Stimulated activated CD8-positive, alpha-beta memory T cell treated with anti-CD3 and anti-CD28 coated beads, Interleukin-7, amount 100 ng/mL, for 24 hours (primary cell): ENCODE results near the gene SLC22A31.
"Not testable (repeated sequence)": the region's sequence is repeated elsewhere in the genome, so short reads cannot be mapped to it uniquely, and the experiment has no call there.

Source experiments
- DNase-seq: peaks from one replicate; pipeline ENCODE4 v3.0.0-alpha.2; 2020; ENCODE audit warnings: low read depth

Gene SLC22A31

DNA sequence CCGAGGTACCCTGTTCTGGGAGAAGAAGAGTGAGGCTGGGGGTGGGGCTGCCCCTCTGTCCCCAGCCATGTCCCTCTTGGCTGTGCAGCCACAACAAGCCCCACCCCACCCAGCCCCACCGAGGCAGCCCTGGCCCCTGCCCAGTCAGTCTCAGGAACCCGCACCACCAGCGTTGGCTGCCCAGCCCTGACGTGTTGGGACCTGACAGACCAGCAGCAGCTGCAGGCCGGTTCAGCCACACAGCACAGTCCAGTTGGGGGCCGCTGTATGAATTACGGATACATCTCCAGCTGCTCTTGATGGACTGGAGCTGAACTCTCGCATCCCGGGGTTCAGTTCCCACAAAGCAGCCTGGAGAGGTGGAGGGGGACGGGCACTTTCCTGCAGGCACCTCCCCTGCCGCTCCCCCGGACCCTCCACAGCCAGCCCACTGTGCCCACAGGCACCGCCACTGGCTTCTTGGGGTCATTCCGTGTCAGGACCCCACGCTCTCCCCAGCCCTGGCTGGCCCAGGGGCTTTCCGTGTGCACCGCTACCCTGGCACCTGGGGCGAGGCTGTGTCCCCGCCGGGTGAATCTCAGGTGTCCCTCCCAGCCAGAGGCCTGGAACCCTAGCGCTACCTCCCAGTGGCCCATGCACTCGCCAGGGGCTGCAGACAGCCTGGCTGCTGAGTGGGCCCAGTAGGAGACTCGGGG lies 21.7 kb downstream of the SLC22A31 start:
- no peak for DNase-seq

DNA sequence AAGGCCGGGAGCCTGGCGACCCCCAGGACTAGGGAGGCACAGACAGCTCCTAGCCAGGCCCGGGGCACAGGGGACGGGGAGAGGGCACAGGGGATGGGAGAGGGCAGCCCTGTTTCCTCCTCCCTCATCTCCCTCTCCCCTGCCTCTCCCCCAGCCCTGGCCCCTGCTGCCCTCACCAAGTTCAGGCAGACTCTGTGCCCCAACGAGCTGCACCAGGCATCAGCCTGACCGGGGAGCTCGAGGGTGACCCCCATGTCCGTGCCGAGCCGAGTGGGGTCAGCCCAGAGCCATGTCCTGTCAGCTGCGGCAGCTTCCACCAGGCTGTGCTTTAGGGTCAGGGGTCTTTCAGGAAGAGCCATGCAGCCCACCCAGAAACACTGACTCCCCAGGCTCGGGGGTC lies 22.8 kb downstream of the SLC22A31 start:
- no peak for DNase-seq

DNA sequence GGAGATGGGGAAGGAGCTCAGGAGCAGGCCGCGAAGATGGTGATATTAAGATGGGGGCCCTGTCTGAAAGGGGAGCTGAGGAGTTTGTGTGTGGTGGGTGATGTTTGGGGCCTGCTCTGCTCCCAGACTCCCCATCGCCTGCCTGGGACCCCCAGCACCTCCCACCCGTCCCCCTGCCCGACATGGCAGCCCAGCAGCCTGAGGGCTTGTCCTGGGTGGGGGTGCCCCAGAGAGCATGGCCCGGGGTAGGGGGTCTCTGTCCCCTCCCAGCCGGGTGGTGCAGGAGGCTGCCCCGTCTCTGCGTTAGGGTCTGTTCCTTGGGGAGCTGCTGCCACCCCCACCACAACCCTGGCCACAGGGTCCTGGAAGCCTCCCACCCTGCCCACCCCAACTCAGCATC lies 23.6 kb downstream of the SLC22A31 start:
- DNase-seq: no peak

DNA sequence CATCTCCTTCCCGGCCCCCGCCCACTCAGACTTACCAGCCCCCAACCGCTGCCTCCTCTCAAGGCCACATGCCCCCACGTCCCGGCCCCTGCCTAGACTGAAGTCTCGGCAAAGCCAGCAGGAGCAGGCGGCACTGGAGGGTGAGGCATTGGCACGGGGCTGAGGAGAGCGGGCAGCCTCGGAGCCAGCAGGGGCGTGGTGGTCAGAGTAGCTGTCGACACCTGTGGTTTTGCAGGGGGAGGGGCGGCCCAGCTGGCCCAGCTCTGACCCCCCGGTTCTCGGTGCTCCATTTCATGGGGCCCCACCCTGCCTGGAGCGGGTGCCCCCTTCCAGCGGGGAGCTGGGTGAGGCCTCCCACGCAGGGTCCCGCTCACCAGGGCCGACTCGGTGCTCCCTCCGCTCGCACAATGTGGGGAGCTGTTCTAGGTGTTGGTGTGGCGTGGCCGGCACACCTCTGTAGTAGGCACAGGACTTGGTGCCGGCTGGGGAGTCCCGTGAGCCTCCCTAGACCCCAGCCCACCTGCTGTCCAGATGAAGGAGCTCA lies 24.1 kb downstream of the SLC22A31 start:
- DNase-seq: no peak

DNA sequence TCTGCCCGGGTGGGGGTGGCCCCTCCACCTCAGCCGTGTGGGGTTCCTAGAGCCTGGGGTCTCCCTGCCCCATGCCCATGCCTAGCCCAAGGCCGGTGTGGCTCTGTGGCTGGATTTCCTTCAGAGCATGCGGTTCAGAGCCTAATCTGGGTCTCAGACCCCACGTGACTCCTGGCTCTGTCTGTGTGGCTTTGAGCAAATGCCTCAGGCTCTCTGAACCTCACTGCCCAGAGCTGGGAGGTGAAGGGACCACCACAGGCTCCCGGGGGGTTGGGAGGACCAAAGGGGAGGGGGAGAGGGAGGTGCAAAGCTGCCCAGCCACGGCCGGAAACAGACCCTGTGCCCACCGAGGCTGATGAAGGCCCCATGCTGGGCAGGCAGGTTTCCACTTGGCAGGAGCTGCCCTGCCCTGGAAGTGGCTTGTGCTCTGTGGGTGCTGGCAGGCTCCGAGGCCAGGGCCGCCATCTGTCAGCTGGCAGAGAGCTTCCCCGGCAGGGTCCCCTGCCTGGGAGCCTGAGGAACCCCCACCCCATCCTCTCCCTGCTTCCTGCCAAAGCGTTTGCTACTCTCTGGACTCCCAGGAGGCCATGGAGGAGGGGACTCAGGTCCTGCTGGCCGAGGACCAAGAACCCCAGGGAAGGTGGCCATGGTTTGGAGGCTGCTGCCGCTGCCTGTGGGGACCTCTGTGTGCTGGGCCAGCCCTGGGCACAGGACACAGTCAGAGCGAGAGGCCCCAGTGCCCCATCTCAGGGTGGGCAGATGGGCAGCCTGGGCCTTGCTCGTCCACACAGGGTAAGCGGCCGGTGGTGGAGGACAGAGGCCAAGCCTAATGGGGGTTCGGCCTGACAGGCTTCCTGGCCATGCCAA lies 24.8 kb downstream of the SLC22A31 start:
- DNase-seq: no peak

DNA sequence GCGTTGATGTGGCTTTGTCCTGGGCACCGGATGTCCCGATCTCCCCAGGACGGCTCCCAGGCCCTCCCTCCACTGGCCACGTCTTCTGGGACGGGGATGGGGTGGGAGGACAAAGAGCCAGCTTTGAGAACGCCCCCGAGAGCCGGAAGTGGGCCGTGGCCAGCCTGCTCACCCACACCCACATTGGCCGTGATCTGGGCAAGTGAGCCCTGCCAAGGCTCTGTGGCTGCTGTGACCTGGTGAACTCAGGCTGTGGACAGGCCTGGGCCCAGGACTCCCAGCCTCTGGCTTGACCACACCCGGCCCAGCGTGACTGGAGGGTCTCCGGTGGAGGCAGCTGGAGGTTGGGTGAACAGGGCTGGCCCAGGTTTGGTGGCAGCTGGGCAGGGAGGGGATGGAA lies 25.5 kb downstream of the SLC22A31 start:
- no peak for DNase-seq

DNA sequence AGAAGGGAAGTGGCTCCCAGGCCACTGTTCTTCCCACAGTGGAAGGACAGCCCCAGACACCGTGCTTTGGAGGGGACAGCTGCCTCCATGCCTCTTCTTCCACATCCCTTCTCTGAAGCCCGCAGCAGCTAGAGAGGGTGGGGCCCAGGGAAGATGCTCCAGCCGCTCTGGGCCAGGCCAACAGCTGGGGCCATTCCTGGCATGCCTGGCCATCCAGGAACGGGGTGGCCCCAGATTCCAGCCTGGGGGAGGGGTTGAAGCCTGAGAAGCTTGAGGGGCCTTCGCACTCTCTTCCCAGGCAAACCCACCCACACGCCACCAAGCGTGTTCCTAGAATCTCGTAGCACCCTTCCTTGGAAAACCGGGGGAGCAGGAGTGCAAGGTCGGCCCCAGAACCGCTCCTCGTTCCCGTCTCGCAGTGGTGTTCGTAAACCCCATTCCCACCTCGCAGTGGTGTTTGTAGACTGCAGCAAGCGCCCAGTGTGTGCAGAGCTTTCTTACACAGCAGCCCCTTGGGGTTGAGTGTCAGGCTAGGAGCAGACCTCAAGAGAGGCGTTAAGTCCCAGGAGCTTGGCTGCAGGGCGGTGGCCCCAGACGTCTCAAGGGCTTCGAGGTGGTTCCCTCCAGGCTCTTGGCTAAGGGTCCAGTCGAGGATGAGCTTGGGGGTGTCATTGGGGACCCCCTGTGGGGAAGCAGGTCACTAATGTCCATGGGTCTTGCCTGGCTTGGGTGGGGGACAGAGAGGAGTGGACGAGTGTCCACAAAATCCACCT lies 26.1 kb downstream of the SLC22A31 start:
- no peak for DNase-seq

DNA sequence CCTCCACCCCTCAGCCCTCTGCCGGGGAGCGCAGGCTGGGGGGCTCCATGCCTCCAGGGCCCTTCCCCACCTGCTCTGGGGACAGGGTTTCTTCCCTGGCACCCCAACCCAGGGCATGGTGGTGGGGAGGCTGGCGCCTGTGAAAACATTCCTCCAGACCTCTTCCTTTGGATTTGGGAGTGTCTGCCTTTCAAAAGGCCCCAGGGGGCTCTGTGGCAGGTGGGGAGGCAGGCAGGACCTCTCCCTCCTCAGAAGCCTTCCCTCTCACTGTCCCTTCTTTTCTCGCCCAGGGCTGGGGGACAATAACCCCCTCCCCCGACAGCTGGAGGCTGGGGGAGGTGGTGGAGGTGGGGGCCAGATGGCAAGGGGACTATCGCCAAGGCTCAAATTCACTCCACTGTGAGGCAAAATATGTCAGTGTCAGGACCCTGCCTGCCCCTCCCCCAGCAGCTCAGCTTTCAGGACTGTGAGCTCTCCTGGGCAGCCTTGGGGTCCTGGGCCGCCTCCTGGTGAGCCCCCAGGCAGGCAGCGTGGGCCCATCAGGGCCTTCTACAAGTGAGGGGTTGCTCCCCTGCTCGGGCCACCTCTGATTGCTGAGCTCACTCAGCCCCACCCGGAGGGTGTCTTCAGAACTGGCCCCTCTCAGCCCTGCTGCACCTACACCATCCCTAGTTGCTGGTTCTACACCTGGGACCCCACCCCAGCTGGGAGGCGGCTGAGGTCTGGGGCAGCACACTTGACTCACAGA lies 27.0 kb downstream of the SLC22A31 start:
- no peak for DNase-seq

DNA sequence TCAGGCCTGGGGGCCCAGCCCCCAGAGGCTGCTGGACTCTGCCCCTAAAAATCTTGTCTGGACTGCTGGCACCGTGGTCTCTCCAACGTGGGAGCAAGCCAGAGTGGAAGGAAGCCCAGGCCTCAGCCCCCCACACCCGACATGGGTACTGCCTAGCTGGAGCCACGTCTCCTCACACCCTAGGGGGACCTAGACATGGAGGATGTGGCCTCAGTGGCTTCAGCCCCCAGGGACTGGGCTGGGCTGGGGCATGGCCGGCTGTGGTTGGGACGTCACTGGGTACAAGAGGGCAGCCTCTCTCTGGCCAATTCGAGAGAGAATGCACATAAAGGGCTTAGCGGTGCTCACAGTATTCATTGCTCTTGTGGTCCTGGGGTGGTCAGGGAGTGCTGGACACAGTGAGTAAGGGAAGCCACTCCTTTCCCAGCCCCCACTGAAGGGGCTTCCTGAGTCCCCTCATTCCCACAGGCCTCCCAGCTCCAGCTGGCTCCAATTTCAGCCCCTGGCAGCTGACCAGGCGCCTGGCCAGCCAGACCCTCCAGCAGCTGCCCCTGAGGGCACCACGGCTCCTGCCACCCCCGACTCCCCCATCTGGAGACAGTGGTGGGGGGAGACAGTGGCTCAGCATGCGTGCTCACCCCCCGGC lies 27.7 kb downstream of the SLC22A31 start:
- DNase-seq: no peak

DNA sequence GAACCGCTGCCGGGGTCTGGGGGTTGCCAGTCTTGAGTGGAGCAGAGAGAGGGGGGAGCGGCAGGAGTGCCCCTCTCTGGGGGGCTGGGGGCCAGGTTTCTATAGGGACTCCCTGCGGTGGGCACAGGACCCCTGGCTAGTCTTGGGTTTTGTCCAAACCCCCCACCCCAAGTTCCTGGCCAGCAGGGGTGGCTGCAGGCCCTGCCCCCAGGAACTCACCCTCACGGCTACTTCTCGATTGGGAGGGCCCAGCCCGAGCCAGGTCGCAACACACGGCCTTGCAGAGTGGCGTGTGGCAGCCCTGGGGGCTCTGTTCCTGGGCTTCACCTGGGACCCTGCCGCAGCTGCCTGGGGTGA lies 28.2 kb downstream of the SLC22A31 start:
- no peak for DNase-seq

DNA sequence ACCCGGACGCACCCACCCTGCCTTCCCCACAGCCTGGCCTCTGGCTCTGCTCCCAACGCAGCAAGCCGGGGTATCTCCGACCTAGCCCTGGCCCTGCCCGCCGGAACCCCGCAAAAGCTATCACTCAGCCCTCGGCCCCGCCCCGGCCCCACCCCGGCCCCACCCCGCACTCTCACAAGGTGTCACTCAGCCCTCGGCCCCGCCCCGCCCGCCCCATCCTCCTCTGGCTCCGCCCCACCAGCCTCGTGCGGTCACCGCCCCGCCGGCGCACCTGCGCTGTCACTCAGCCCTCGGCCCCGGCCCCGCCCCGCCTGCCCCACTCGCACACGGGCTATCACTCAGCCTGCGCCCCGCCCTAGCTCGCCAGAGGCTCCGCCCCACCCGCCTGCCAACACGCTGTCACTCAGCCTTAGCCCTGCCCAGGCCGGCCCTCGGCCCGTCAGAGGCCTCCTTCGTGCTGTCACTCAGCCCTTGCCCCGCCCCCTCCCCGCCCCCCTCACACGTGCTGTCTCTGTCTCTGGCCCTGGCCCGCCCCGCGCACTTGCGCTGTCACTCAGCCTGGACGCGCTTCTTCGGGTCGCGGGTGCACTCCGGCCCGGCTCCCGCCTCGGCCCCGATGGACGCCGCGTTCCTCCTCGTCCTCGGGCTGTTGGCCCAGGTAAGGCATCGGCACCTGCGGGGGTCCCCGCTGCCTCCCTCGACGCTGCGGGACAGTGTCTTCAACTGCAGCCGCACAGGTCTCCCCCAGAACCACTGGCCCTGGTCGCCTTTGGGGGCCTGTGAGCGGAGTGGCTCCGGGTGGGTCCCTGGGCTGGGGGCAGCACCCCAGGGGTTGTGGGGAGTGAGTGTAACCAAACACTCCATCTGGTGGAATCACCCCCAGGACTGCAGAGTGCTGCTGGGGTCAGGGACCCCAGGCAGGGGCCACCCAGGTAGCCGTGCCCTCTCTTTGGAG lies 28.8 kb downstream of the SLC22A31 start, which contains the start of gene CDH15:
Gene CDH15, plus strand, starts transcription at position 533 of the 955 bp plus-strand sequence. Its CDS starts 84 bp downstream, at position 617.
- DNase-seq: peak; percentile 86

DNA sequence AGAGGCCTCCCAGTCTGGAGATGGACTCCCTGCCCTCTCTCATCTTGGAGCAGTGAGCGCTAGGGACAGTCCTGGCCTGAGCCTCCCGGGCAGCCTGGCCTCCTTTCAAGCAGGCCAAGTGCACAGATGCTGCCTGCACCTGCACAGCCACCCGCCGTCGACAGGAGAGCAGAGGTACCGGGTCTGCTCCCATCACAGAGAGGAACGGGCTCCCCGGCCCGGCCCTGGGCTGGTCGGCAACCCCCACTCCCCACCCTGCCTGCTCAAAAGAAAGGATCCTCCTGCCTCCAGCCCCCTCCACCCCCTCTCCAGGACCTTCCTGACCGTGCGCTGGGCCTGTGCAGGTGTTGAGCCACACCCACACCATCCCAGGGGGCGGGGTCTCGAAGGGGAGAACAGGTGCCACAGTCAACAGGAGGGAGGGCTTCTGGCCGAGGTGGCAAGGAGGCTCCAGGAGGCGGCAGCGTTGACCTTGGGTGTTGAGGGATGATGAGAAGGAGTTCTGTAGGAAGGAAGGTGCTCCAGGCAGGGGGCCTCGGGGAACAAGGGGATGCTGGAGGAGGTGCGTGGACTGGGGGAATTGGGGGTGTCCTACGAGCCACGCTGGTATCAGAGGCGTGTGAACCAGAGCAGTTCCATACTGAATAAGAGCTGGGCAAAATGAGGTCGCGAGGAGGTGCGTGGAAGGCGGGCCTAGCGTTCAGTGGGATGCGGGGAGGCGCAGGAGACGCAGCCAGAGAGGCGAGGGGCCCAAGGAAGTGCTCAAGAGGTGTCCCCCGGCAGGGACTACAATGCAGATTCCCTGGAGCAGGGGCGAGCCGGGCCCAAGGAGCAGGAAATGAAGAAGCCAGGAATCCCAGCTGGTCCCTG lies 29.8 kb downstream of the SLC22A31 start:
- no peak for DNase-seq

DNA sequence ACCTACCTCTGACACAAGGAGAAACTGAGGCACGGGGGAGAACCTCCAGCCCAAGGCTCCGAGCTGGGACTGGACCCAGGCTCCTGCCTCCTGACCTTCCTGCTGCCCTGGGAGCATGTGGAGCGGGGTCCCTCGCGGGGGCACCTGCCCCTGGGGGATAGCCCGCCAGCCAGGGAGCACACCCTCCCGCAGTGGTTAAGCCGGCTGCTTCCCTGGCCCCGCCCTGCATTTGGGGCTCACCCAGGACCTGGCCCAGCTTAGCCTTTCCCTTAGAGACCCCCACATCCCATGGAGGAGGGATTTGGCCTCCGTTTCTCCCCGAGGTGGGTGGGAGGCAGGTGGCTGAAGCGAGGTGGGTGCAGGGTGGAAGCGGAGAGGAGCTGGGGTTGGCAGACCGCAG lies 30.6 kb downstream of the SLC22A31 start:
- no peak for DNase-seq

DNA sequence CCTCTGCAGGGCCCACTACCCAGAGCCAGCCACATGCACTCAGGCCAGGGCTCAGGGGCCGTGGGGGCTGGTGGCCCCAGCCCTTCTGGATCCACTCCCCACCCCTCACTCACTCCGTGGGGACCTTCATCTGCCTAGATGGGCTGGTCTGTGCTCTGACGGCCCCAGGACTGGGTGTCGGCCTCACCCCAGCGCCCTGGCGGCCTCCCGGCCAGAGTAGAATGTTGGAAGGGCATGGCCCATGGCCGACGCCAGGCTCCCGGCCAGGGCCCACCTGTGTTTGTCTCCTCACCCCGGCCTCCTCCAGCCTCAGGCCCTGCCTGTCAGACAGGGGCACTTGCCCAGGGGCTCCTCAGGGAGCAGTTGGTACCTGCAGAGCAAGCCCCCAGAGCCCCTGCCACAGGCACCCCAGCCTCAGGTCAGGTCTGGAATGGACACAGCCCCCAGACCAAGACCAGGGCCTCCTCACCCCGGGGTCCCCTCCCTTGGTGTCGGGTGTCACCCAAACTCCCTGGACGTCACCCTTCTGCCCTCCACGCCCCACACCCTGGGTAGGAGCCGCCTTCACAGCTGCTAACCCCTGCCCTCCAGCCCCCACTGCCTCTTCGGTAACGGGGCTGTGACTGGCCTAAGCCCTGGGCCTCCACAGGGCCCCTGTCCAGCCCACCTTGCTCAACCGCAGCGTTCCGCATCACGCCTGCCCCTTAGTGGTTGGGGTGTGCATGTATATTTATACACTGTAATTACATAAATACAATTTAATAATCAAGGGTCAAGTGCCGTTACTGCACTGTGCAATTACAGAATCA lies 31.8 kb downstream of the SLC22A31 start:
- DNase-seq: no peak

DNA sequence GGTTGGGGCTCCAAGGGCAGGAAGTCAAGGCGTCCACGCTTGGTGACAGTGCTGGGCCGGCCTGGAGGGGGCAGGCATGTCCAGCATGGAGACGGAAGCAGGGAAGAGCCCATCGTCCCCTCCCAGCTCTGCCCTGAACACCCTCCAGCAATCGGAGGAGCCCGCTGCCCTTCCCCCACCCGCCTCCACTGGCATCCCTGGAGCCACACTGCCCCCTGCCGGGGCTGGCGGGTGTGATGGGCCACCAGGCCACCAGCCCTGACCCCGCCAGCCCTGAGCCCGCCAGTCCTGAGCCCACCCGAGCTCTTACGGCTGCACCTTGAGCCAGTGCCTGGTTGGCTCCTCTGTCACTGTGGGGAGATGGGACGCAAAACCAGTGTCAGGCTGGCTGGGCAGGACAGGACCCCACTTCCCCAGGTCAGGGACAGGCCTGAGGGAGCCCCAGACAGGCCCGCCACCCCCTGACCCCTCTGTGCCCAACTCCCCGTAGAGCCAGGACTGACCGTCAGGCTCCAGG lies 32.9 kb downstream of the SLC22A31 start:
- peak; percentile 83 for DNase-seq

DNA sequence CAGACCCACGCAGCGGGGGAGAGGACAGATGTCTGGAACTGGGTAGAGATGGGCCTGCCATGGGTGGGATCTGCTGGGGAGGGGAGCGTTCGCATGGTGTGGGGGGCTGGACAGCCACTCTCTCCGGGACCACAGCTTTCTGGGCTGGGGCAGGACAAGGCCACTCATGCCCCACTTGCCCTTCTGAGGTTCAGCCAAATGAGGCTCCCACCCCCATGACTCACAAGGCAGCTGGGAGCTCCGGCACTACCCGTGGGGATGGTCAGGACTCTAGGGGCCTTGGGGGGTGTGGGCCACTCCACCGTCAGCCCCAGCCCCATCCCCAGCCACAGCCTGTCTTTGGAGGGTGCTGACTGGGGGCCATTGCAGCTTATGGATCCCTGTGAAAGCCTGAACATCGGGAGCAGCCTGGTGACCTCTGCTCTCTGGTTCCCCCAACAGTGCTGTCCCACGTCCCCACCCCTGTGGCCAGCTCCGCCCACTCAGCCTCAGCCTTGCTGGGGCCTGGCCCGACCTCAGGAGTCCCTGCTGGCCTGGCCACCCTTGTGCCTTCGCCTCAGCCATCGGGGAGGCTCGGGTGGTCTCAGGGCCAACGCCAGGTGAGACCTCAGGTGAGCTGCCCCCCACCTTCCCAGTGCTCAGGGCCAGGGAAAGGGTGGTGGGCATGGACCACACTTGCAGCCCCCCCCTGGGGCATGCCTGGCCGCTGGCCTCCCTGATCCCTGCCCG lies 33.5 kb downstream of the SLC22A31 start:
- DNase-seq: no peak

DNA sequence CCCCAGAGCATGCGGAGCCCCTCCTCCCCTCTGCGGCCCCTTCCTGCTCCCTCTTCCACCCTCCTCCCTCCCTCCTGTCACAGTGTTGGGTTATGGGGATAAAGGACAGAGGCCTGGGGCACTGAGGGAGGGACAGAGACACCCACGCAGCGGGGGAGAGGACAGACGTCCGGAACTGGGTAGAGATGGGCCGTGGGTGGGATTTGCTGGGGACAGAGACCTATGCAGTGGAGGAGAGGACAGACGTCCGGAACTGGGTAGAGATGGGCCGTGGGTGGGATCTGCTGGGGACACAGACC lies 34.7 kb downstream of the SLC22A31 start:
- not testable (repeated sequence) for DNase-seq
